Measurements from ENCODE around the gene CLMP. TPM values are rescaled to one million over a fixed set of nuclear protein-coding genes. Genes with fewer than 3 reads are reported as not detected.
A peak's percentile ranks its signal among the peaks of the same experiment; 100 is the strongest.

CLMP gene
- total and polyA plus RNA-seq, 9 of the 15 experiments (the other 6 are each of a cell fraction or from before 2014, with no cell fraction given) = 0.02 to 0.15 (median 0.03) TPM; not detected in 6

GRCh38 chr11:123083623-123084029 is 111.4 kb downstream of the CLMP start (continued):
- TF ChIP-seq MBD1 (CRISPR knock-in tag; IDR thresholded peaks at IDR 0.05) (no peak), RCOR1 (IDR thresholded peaks at IDR 0.05; ENCODE audit: borderline replicate concordance in 1 of 2, low read depth in 2 of 2, low read length in 2 of 2) (peak in 1 of 2 experiments; percentile 65; a peak in 1 of 4 replicates), FUS (optimal IDR thresholded peaks at IDR 0.05; ENCODE audit: low read depth, low read length) (no peak), JUN (IDR thresholded peaks at IDR 0.05; ENCODE audit: borderline replicate concordance, low read depth, low read length) (peak; percentile 94), JUN (CRISPR knock-in tag; IDR thresholded peaks at IDR 0.05; ENCODE audit: borderline replicate concordance) (no peak), ARID3A (IDR thresholded peaks at IDR 0.05; ENCODE audit: borderline replicate concordance, low read depth, low read length) (no peak), NFE2 (IDR thresholded peaks at IDR 0.05; ENCODE audit: low read depth) (0 out of 2 replicates have a peak, but pooled peaks have one; percentile 9), OTX1 (CRISPR knock-in tag; IDR thresholded peaks at IDR 0.05) (no peak), BRD4 (IDR thresholded peaks at IDR 0.05) (no peak), FOXK2 (conservative IDR thresholded peaks at IDR 0.05 in 1 of 2, IDR thresholded peaks at IDR 0.05 in 1 of 2; ENCODE audit: low read depth in 2 of 2) (peak; percentile 14 to 34; a peak in 1 of 4 replicates), JUND (IDR thresholded peaks at IDR 0.05; ENCODE audit: borderline replicate concordance, low read depth, low read length) (peak; percentile 99), JUND (tag; IDR thresholded peaks at IDR 0.05; ENCODE audit: borderline replicate concordance, low read depth, low read length) (peak; percentile 100), SPI1 (IDR thresholded peaks at IDR 0.05; ENCODE audit: borderline replicate concordance, low read depth, low read length) (peak; percentile 64; the same call in 1 of the 2 replicates), SMARCA4 (IDR thresholded peaks at IDR 0.05) (peak; percentile 68), ETS1 (conservative IDR thresholded peaks at IDR 0.05; ENCODE audit: control insufficient read depth, low read depth, low read length) (no peak), ZNF274 (IDR thresholded peaks at IDR 0.05; ENCODE audit: borderline replicate concordance, low read depth, low read length) (no peak), RFX5 (IDR thresholded peaks at IDR 0.05; ENCODE audit: low read depth, low read length) (no peak), TCF7L2 (IDR thresholded peaks at IDR 0.05; ENCODE audit: low read depth, low read length) (no peak), FOXA3 (CRISPR knock-in tag; conservative IDR thresholded peaks at IDR 0.05 in 1 of 2, IDR thresholded peaks at IDR 0.05 in 1 of 2) (no peak), CHD4 (IDR thresholded peaks at IDR 0.05; ENCODE audit: insufficient read depth, insufficient replicate concordance, low read depth, low read length, poor library complexity, severe bottlenecking) (no peak), FOXJ3 (CRISPR knock-in tag; IDR thresholded peaks at IDR 0.05) (peak; percentile 81), RAD21 (CRISPR knock-in tag; conservative IDR thresholded peaks at IDR 0.05 in 1 of 2, IDR thresholded peaks at IDR 0.05 in 1 of 2) (no peak), ATF3 (IDR thresholded peaks at IDR 0.05) (peak; percentile 94), ATF3 (CRISPR knock-in tag; conservative IDR thresholded peaks at IDR 0.05) (peak; percentile 85; the same call in 1 of the 2 replicates)

All from K562 (cell line).